GM12878 (cell line): Measurements from ENCODE around the gene CCDC134. TPM values are rescaled to one million over a fixed set of nuclear protein-coding genes. Genes with fewer than 3 reads are reported as not detected.

ENCODE experiments used
- ATAC-seq: fragments of 200-7000 bp; cut with Tn5 transposase; 3 replicates; pipeline ENCODE4 v1.9.1; 2020; ENCODE audit warnings: mild to moderate bottlenecking, moderate library complexity
- BruUV-seq: library from RNA; stranded (reverse); fragments of 400-500 nt; replicated peaks from 2 replicates; lab custom pipeline; 2021; lab: Mats Ljungman, UMichigan
- CTCF ChIA-PET: fragments of 300-600 bp; sonication (Branson Sonifier 250); formaldehyde crosslinking; extraction: SDS; loops from one replicate; lab custom pipeline; 2021; ENCODE audit warnings: inconsistent platforms; lab: Yijun Ruan, JAX
- POLR2A ChIA-PET: fragments of 350-600 bp; formaldehyde crosslinking; extraction: SDS; loops from one replicate; lab custom pipeline; 2021; ENCODE audit warnings: inconsistent platforms; lab: Charles Lee
- RAD21 ChIA-PET: fragments of 300-600 bp; sonication (Branson Sonifier 250); formaldehyde crosslinking; loops from one replicate; lab custom pipeline; 2023; ENCODE audit warnings: antibody characterized with exemption; ENCODE audit not compliant: unreplicated experiment; lab: Charles Lee
- SMC1A ChIA-PET: fragments of 300-600 bp; sonication (Branson Sonifier 250); formaldehyde crosslinking; loops from one replicate; lab custom pipeline; 2023; ENCODE audit not compliant: unreplicated experiment, uncharacterized antibody; lab: Charles Lee
- DNase-seq: peaks from one replicate; pipeline ENCODE4 v3.0.0-alpha.2; 2011; ENCODE audit warnings: low read depth, low spot score
- FAIRE-seq: peaks from 3 replicates; lab custom pipeline; 2011; peaks lifted over from hg19 to GRCh38; lab: Jason Lieb, UNC
- H2AFZ ChIP-seq: 2 replicates; pipeline ENCODE4 v1.6.0; 2011; ENCODE audit warnings: low read depth, low read length, control low read depth; ENCODE audit not compliant: control insufficient read depth
- H3K27ac ChIP-seq: 2 replicates; pipeline ENCODE4 v1.5.1; 2011; ENCODE audit warnings: control low read depth; ENCODE audit not compliant: control insufficient read depth, insufficient read depth
- H3K27me3 ChIP-seq, 2 experiments: replicated peaks in 1 of 2; 2 replicates each; pipeline versions ENCODE4 v1.6.0 to v1.6.1; 2011; ENCODE audit warnings: low read length in 1 of 2; ENCODE audit not compliant: control insufficient read depth in 2 of 2, insufficient read depth in 2 of 2
- H3K36me3 ChIP-seq, 2 experiments: 2 replicates each; pipeline ENCODE4 v1.5.1; 2011; ENCODE audit warnings: low read length in 1 of 2; ENCODE audit not compliant: control insufficient read depth in 2 of 2, insufficient read depth in 2 of 2
- H3K4me1 ChIP-seq: 2 replicates; pipeline ENCODE4 v1.6.1; 2011; ENCODE audit warnings: mild to moderate bottlenecking, low read length, moderate library complexity, mixed read lengths; ENCODE audit not compliant: control insufficient read depth, insufficient read depth
- H3K4me2 ChIP-seq: 2 replicates; pipeline ENCODE4 v1.6.0; 2011; ENCODE audit warnings: control low read depth; ENCODE audit not compliant: control insufficient read depth, insufficient read depth
- H3K4me3 ChIP-seq: fragments of 200-600 bp; sonication (generic); 2 replicates; pipeline ENCODE4 v1.5.1; 2016
- H3K79me2 ChIP-seq: 2 replicates; pipeline ENCODE4 v1.6.0; 2011; ENCODE audit warnings: low read length; ENCODE audit not compliant: control insufficient read depth, insufficient read depth
- H3K9ac ChIP-seq: 2 replicates; pipeline ENCODE4 v1.8.0; 2011; ENCODE audit warnings: low read length, control low read depth, mixed read lengths; ENCODE audit not compliant: control insufficient read depth, insufficient read depth
- H3K9me3 ChIP-seq: replicated peaks from 3 replicates; pipeline ENCODE4 v1.5.1; 2011; ENCODE audit warnings: mild to moderate bottlenecking, low read length; ENCODE audit not compliant: control insufficient read depth, insufficient read depth
- H4K20me1 ChIP-seq: 2 replicates; pipeline ENCODE4 v1.6.0; 2011; ENCODE audit not compliant: control insufficient read depth, insufficient read depth
- CHD1 ChIP-seq: IDR thresholded peaks from 2 replicates; pipeline ENCODE4 v1.6.1; 2012; ENCODE audit warnings: low read depth, low read length, improper control_type of control experiment
- CREB1 ChIP-seq: IDR thresholded peaks from 2 replicates; pipeline ENCODE4 v1.6.1; 2012; ENCODE audit warnings: low read depth, mild to moderate bottlenecking, inconsistent platforms
- EGR1 ChIP-seq, 2 experiments: IDR thresholded peaks; 1 replicate in 1 of 2; 2 replicates in 1 of 2; pipeline ENCODE4 v1.6.1; 2011 to 2012; ENCODE audit warnings: low read depth in 2 of 2, low read length in 2 of 2, borderline replicate concordance in 1 of 2, mild to moderate bottlenecking in 1 of 2, moderate library complexity in 1 of 2
- HDAC2 ChIP-seq: fragments of 200-600 bp; sonication (generic); IDR thresholded peaks from 2 replicates; pipeline ENCODE4 v1.6.1; 2017
- HDGF ChIP-seq: fragments of 450-650 bp; IDR thresholded peaks from 2 replicates; pipeline ENCODE4 v1.6.1; 2016; ENCODE audit warnings: antibody characterized with exemption
- JUNB ChIP-seq: IDR thresholded peaks from 2 replicates; pipeline ENCODE4 v1.6.1; 2016; ENCODE audit warnings: antibody characterized with exemption, mild to moderate bottlenecking
- MXI1 ChIP-seq: fragments of 150-350 bp; IDR thresholded peaks from 2 replicates; pipeline ENCODE4 v1.6.1; 2011; ENCODE audit warnings: low read depth, mild to moderate bottlenecking, inconsistent platforms, low read length, improper control_type of control experiment
- TARDBP ChIP-seq: IDR thresholded peaks from 2 replicates; pipeline ENCODE4 v1.6.1; 2016; ENCODE audit warnings: borderline replicate concordance
- ZNF207 ChIP-seq: fragments of 450-650 bp; IDR thresholded peaks from 2 replicates; pipeline ENCODE4 v1.6.1; 2014; ENCODE audit warnings: antibody characterized with exemption, mild to moderate bottlenecking, borderline replicate concordance
- ZNF622 ChIP-seq: fragments of 450-650 bp; IDR thresholded peaks from 2 replicates; pipeline ENCODE4 v1.6.1; 2017; ENCODE audit warnings: mild to moderate bottlenecking, inconsistent platforms
- WGBS: methylation state at CpG from one replicate; pipeline ENCODE4 v1.1.6; 2016; ENCODE audit warnings: low lambda C conversion rate; ENCODE audit not compliant: insufficient replicate concordance, insufficient coverage; ENCODE audit errors: missing lambda C conversion rate; 5-methylcytosine and 5-hydroxymethylcytosine counted together
- in situ Hi-C: fragments of 300-500 bp; cut with MboI; formaldehyde crosslinking; loops from 9 replicates; pipeline ENCODE4 v1.14.3; 2018; ENCODE audit warnings: mixed read lengths
- intact Hi-C: fragments of 100-400 bp; cut with micrococcal nuclease; formaldehyde crosslinking; loops from one replicate; pipeline ENCODE4 v1.14.2; 2022; ENCODE audit not compliant: unreplicated experiment
- polyA plus RNA-seq, 11 experiments: library from polyadenylated mRNA; depleted of rRNA in 4 of 11; unstranded in 6 of 11; stranded (reverse) in 5 of 11; fragments of >200 nt; fragmentation: Nextera tagmentation in 4 of 11; fragmentation: Illumina TruSeq in 1 of 11; extraction: Ambion mirVana in 4 of 11; extraction: Trizol in 1 of 11; gene quantifications; 1 replicate in 1 of 11; 2 replicates in 10 of 11; pipeline versions ENCODE4 v1.2.1 to v1.2.3, GENCODE V29; 2011 to 2016; ENCODE audit warnings: inconsistent platforms in 2 of 11, missing spikeins in 2 of 11, low read depth in 1 of 11
- total RNA-seq, 4 experiments: library from RNA; depleted of rRNA in 3 of 4; stranded (reverse); fragments of >200 nt in 3 of 4; fragmentation: Illumina TruSeq in 1 of 4; extraction: Trizol in 1 of 4; gene quantifications; 2 replicates each; pipeline versions ENCODE4 v1.2.1 to v1.2.3, GENCODE V29; 2013 to 2021
- TF ChIP-seq, protein P1 (sequence below): fragments of 450-650 bp; IDR thresholded peaks from 2 replicates; pipeline ENCODE4 v1.6.1; 2017; ENCODE audit warnings: mild to moderate bottlenecking
- TF ChIP-seq, protein P2 (sequence below): IDR thresholded peaks from 2 replicates; pipeline ENCODE4 v1.6.1; 2011; ENCODE audit warnings: low read depth, low read length, improper control_type of control experiment, borderline replicate concordance
- TF ChIP-seq, protein P3 (sequence below): fragments of 450-650 bp; IDR thresholded peaks from 2 replicates; pipeline ENCODE4 v1.6.1; 2016; ENCODE audit warnings: mild to moderate bottlenecking

CCDC134 gene
- total and polyA plus RNA-seq, 10 of the 15 experiments (the other 5 are each of a cell fraction or from before 2014, with no cell fraction given): 0.35 to 19.3 (median 11.8) TPM

DNA sequence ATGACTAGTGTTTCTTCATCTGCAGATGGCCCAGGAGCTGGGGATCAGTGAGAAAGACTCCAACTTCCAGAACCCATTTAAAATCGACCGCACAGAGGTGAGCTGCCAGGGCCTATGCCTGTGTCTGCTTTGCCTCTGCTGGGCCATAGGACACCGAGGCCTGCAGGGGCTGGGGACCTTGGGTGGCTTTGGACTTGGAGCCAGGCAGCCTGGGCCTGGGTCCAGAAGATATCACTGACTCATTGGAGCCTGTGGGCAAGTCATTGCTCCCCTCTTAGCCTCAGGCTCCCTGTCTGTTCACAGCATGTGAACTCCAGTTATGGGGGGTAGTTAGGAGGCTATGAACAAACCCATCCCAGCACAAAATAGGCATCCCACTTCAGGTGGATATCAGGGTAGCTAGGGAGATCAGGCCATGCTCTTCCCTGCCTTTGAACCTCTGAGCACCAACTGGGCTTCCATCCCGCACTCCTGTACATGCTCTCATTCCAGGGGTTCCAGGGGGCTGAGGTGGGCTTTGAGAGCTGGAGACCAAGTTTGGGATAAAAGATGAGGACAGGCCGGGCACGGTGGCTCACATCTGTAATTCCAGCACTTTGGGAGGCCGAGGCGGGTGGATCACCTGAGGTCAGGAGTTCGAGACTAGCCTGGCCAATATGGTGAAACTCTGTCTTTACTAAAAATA lies 13.4 kb downstream of the CCDC134 start:
- no peaks in the 10 kb centered on the region for H3K27me3 ChIP-seq
- TF ChIP-seq HDAC2: no peak
- TF ChIP-seq TARDBP: no peak
- TF ChIP-seq MXI1: no peak
- no peak for TF ChIP-seq CHD1
- TF ChIP-seq JUNB: no peak
- TF ChIP-seq ZNF207: no peak
- no peak for TF ChIP-seq CREB1
- TF ChIP-seq, protein P1, sequence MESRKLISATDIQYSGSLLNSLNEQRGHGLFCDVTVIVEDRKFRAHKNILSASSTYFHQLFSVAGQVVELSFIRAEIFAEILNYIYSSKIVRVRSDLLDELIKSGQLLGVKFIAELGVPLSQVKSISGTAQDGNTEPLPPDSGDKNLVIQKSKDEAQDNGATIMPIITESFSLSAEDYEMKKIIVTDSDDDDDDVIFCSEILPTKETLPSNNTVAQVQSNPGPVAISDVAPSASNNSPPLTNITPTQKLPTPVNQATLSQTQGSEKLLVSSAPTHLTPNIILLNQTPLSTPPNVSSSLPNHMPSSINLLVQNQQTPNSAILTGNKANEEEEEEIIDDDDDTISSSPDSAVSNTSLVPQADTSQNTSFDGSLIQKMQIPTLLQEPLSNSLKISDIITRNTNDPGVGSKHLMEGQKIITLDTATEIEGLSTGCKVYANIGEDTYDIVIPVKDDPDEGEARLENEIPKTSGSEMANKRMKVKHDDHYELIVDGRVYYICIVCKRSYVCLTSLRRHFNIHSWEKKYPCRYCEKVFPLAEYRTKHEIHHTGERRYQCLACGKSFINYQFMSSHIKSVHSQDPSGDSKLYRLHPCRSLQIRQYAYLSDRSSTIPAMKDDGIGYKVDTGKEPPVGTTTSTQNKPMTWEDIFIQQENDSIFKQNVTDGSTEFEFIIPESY: no peak
- TF ChIP-seq, protein P2, sequence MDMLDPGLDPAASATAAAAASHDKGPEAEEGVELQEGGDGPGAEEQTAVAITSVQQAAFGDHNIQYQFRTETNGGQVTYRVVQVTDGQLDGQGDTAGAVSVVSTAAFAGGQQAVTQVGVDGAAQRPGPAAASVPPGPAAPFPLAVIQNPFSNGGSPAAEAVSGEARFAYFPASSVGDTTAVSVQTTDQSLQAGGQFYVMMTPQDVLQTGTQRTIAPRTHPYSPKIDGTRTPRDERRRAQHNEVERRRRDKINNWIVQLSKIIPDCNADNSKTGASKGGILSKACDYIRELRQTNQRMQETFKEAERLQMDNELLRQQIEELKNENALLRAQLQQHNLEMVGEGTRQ: no peak
- TF ChIP-seq, protein P3, sequence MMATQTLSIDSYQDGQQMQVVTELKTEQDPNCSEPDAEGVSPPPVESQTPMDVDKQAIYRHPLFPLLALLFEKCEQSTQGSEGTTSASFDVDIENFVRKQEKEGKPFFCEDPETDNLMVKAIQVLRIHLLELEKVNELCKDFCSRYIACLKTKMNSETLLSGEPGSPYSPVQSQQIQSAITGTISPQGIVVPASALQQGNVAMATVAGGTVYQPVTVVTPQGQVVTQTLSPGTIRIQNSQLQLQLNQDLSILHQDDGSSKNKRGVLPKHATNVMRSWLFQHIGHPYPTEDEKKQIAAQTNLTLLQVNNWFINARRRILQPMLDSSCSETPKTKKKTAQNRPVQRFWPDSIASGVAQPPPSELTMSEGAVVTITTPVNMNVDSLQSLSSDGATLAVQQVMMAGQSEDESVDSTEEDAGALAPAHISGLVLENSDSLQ: no peak
- no peak for TF ChIP-seq HDGF
- no peak for TF ChIP-seq EGR1 (IDR thresholded peaks at IDR 0.05; ENCODE audit: borderline replicate concordance in 1 of 2, low read depth in 2 of 2, low read length in 2 of 2)
- TF ChIP-seq ZNF622: no peak
- WGBS: 92% methylated on average over 9 of the region's 9 CpGs
- CTCF ChIA-PET: interaction anchor here (0.6 to 2.8 kb wide), 3 partner anchors 98 to 117 kb away, joined by 3 to 8 read pairs (median 4); no protein-coding TSS in a partner anchor
- FAIRE-seq (no peak), DNase-seq (no peak), ATAC-seq (no peak)
- H3K79me2 ChIP-seq: no peaks in the 10 kb centered on the region; the same call in 1 of the 2 replicates
- no peak overlapping the region for H3K4me2 ChIP-seq
- SMC1A ChIA-PET: no interaction called here
- no peaks in the 10 kb centered on the region for H3K4me1 ChIP-seq
- RAD21 ChIA-PET: no interaction called here
- no peak overlapping the region for H2AFZ ChIP-seq
- no TSS peak for BruUV-seq
- H3K9ac ChIP-seq: no peak overlapping the region
- no peaks in the 10 kb centered on the region for H3K9me3 ChIP-seq
- intact Hi-C loops (no loop called here), in situ Hi-C loops (no loop called here)
- no peak overlapping the region for H3K4me3 ChIP-seq
- POLR2A ChIA-PET: no interaction called here
- H3K36me3 ChIP-seq: peaks cover 17 to 19% of the 10 kb centered on the region in 2 experiments
- no peaks in the 10 kb centered on the region for H4K20me1 ChIP-seq
- H3K27ac ChIP-seq: no peak overlapping the region
